Measurements from ENCODE around the gene RWDD3. TPM values are rescaled to one million over a fixed set of nuclear protein-coding genes. Genes with fewer than 3 reads are reported as not detected.

The RWDD3 gene
- total RNA-seq, 1 experiment from 2014 or later, result 6.1 TPM

DNA sequence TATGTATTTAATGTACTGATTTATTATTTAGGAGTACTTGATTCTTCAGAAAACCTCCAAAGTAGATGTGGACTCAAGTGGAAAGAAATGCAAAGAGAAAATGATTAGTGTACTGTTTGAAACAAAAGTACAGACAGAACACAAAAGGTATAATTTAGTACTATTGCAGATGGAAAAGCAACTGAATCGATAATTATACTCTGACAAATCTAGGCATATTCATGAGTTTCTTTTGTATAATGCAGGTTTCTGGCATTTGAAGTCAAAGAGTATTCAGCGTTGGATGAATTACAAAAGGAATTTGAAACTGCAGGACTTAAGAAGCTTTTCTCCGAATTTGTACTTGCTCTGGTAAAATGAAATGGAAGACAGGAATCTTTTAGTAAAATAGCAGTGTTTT, 12.5 kb downstream of the RWDD3 start:
- CTCF ChIA-PET, result no interaction called here
- H3K36me3 ChIP-seq (ENCODE audit: control insufficient read depth, insufficient read depth, low read length), result no peaks in the 10 kb centered on the region; the same call in 1 of the 2 replicates
- no peak for DNase-seq (ENCODE audit: low read depth, low spot score)
- H3K27ac ChIP-seq (ENCODE audit: low read length), result no peak overlapping the region
- no TSS peak for BruUV-seq (replicated peaks)
- TF ChIP-seq SIN3A (IDR thresholded peaks at IDR 0.05; ENCODE audit: borderline replicate concordance, insufficient read depth, low read depth, low read length) (no peak), TCF7L2 (IDR thresholded peaks at IDR 0.05; ENCODE audit: low read depth, low read length) (no peak), POLR2AphosphoS5 (IDR thresholded peaks at IDR 0.05; ENCODE audit: low read depth, low read length) (no peak)
- TF ChIP-seq, protein P1, sequence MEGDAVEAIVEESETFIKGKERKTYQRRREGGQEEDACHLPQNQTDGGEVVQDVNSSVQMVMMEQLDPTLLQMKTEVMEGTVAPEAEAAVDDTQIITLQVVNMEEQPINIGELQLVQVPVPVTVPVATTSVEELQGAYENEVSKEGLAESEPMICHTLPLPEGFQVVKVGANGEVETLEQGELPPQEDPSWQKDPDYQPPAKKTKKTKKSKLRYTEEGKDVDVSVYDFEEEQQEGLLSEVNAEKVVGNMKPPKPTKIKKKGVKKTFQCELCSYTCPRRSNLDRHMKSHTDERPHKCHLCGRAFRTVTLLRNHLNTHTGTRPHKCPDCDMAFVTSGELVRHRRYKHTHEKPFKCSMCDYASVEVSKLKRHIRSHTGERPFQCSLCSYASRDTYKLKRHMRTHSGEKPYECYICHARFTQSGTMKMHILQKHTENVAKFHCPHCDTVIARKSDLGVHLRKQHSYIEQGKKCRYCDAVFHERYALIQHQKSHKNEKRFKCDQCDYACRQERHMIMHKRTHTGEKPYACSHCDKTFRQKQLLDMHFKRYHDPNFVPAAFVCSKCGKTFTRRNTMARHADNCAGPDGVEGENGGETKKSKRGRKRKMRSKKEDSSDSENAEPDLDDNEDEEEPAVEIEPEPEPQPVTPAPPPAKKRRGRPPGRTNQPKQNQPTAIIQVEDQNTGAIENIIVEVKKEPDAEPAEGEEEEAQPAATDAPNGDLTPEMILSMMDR (IDR thresholded peaks at IDR 0.05), result no peak
- TF ChIP-seq, protein P2, sequence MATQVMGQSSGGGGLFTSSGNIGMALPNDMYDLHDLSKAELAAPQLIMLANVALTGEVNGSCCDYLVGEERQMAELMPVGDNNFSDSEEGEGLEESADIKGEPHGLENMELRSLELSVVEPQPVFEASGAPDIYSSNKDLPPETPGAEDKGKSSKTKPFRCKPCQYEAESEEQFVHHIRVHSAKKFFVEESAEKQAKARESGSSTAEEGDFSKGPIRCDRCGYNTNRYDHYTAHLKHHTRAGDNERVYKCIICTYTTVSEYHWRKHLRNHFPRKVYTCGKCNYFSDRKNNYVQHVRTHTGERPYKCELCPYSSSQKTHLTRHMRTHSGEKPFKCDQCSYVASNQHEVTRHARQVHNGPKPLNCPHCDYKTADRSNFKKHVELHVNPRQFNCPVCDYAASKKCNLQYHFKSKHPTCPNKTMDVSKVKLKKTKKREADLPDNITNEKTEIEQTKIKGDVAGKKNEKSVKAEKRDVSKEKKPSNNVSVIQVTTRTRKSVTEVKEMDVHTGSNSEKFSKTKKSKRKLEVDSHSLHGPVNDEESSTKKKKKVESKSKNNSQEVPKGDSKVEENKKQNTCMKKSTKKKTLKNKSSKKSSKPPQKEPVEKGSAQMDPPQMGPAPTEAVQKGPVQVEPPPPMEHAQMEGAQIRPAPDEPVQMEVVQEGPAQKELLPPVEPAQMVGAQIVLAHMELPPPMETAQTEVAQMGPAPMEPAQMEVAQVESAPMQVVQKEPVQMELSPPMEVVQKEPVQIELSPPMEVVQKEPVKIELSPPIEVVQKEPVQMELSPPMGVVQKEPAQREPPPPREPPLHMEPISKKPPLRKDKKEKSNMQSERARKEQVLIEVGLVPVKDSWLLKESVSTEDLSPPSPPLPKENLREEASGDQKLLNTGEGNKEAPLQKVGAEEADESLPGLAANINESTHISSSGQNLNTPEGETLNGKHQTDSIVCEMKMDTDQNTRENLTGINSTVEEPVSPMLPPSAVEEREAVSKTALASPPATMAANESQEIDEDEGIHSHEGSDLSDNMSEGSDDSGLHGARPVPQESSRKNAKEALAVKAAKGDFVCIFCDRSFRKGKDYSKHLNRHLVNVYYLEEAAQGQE (IDR thresholded peaks at IDR 0.05; ENCODE audit: insufficient read depth in 1 of 2, low read depth in 2 of 2, low read length in 1 of 2), result no peak
- POLR2A ChIA-PET, result no interaction called here
- H3K9me3 ChIP-seq (ENCODE audit: control insufficient read depth, insufficient read depth, low read depth, low read length), result no peaks in the 10 kb centered on the region; the same call in 1 of the 2 replicates
- no peaks in the 10 kb centered on the region; the same call in 1 of the 2 replicates for H3K4me1 ChIP-seq (ENCODE audit: control insufficient read depth, insufficient read depth, low read length)
- no peaks in the 10 kb centered on the region for H3K27me3 ChIP-seq (ENCODE audit: control insufficient read depth, insufficient read depth, low read length)
- no peak for ATAC-seq
- intact Hi-C loops (cut with micrococcal nuclease; ENCODE audit: unreplicated experiment) (no loop called here), in situ Hi-C loops (cut with HindIII; ENCODE audit: low pct_unique_long_range_greater_than_20kb, low sequenced_read_pairs) (no loop called here)
- no peak overlapping the region for H3K4me3 ChIP-seq (ENCODE audit: low read depth in 2 of 2, low read length in 2 of 2)

DNA sequence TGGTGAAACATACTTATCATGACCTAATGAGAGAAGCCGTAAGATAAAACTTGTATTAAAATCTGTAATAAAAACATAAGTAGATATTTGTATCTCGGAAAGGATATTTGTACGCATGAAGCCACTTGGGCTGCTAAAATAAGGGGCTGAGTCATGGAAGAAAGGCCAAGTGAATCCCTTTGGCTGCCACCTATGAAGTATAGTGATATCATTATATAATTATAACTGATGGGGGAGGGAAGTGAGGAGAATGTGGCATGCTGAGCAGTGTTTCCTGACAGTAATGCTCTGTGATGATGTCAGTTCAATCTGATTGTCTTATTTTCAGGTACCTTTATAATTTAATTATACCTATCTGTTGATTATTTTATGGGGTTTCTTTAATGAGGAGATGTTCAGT, 13.6 kb downstream of the RWDD3 start:
- ChIA-PET CTCF (no interaction called here), POLR2A (no interaction called here)
- in situ Hi-C loops (cut with HindIII; ENCODE audit: low pct_unique_long_range_greater_than_20kb, low sequenced_read_pairs) (no loop called here), intact Hi-C loops (cut with micrococcal nuclease; ENCODE audit: unreplicated experiment) (no loop called here)
- no peaks in the 10 kb centered on the region for H3K9me3 ChIP-seq (ENCODE audit: control insufficient read depth, insufficient read depth, low read depth, low read length)
- no peaks in the 10 kb centered on the region for H3K36me3 ChIP-seq (ENCODE audit: control insufficient read depth, insufficient read depth, low read length)
- no peak for TF ChIP-seq SIN3A (IDR thresholded peaks at IDR 0.05; ENCODE audit: borderline replicate concordance, insufficient read depth, low read depth, low read length)
- no peak for TF ChIP-seq TCF7L2 (IDR thresholded peaks at IDR 0.05; ENCODE audit: low read depth, low read length)
- TF ChIP-seq, protein P1 (IDR thresholded peaks at IDR 0.05), result no peak
- TF ChIP-seq, protein P2 (IDR thresholded peaks at IDR 0.05; ENCODE audit: insufficient read depth in 1 of 2, low read depth in 2 of 2, low read length in 1 of 2), result no peak
- TF ChIP-seq POLR2AphosphoS5 (IDR thresholded peaks at IDR 0.05; ENCODE audit: low read depth, low read length), result no peak
- DNase-seq (ENCODE audit: low read depth, low spot score) (no peak), ATAC-seq (no peak)
- BruUV-seq (replicated peaks), result no TSS peak
- H3K4me1 ChIP-seq (ENCODE audit: control insufficient read depth, insufficient read depth, low read length), result no peaks in the 10 kb centered on the region; the same call in 1 of the 2 replicates
- no peak overlapping the region for H3K4me3 ChIP-seq (ENCODE audit: low read depth in 2 of 2, low read length in 2 of 2)
- H3K27ac ChIP-seq (ENCODE audit: low read length), result no peak overlapping the region
- no peaks in the 10 kb centered on the region for H3K27me3 ChIP-seq (ENCODE audit: control insufficient read depth, insufficient read depth, low read length)
